Measurements from ENCODE around the gene MYH10. TPM values are rescaled to one million over a fixed set of nuclear protein-coding genes. Genes with fewer than 3 reads are reported as not detected.

Gene MYH10
- total RNA-seq, 1 experiment from 2014 or later: 84.4 TPM

DNA sequence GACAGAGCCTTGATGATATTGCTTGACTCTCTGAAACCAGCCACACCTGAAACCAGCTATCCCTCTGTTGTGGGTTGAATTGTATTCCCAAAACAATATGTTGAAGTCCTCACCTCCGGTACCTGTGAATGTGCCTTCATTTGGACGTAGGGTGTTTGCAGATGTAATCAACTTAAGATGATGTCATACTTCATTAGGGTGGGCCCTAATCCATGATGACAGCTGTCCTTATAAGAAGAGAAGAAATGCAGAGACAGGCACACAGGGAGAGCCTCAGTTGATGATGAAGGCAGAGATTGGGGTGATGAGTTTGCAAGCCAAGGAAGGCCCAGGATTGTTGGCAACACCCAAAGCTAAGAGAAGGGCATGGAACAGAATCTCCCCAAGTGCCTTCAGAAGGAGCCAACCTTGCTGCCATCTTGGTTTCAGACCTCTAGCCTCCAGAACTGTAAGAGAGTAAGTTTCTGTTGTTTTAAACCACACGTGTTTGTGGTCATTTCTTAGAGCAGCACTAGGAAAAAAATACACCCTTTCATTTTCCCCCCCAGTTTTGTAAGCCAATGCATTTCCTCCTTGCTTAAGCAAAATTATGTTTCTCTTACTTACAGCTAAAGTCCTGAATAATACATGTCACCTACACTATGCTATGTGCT lies 29.4 kb upstream of the MYH10 start:
- Histone ChIP-seq H3K27me3 (ENCODE audit: control insufficient read depth, insufficient read depth, low read length) (no peaks in the 10 kb centered on the region), H3K4me3 (ENCODE audit: insufficient read depth, low read depth, low read length) (no peak overlapping the region), H3K36me3 (replicated peaks; ENCODE audit: control insufficient read depth, insufficient read depth, low read length) (no peaks in the 10 kb centered on the region)
- DNase-seq: no peak

DNA sequence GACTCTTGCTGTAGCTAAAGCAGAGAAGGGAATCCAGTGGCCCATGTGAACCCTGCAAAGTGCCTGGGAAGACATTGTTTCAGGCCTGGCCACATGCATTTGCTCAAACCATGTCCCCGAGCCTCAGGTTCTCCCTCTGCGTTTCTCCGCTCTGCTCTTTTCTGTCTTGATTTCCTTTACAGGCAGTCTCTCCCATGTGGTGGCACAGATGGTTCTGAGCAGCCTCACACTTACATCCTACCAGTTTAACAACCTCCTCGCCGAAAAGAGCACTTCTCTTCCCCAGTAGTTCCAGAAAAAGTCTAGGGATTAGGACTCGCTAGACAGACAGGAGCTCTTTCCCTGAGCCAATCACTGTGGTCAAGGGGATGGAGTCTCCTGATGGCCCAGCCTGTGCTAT lies 28.3 kb upstream of the MYH10 start:
- Histone ChIP-seq H3K4me3 (ENCODE audit: insufficient read depth, low read depth, low read length) (no peak overlapping the region), H3K36me3 (replicated peaks; ENCODE audit: control insufficient read depth, insufficient read depth, low read length) (no peaks in the 10 kb centered on the region), H3K27me3 (ENCODE audit: control insufficient read depth, insufficient read depth, low read length) (no peaks in the 10 kb centered on the region)
- DNase-seq: no peak

DNA sequence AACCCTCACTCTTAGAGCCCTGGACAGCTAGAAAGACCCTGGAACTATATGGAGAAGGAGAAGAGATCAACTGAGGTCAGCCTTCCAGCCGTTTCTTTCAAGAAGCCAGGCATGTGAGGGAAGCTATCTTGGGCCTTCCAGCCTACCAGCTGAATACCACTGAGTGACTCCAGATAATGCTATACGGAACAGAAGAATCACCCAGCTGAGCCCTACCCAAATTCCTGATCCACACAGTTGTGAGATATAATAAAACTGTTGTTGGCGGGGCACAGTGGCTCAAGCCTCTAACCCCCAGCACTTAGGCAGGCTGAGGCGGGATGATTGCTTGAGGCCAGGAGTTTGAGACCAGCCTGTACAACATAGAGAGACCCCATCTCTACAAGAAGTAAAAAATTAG lies 26.2 kb upstream of the MYH10 start:
- H3K27me3 ChIP-seq (ENCODE audit: control insufficient read depth, insufficient read depth, low read length): no peaks in the 10 kb centered on the region
- no peak overlapping the region for H3K4me3 ChIP-seq (ENCODE audit: insufficient read depth, low read depth, low read length)
- DNase-seq: no peak
- no peaks in the 10 kb centered on the region for H3K36me3 ChIP-seq (replicated peaks; ENCODE audit: control insufficient read depth, insufficient read depth, low read length)

DNA sequence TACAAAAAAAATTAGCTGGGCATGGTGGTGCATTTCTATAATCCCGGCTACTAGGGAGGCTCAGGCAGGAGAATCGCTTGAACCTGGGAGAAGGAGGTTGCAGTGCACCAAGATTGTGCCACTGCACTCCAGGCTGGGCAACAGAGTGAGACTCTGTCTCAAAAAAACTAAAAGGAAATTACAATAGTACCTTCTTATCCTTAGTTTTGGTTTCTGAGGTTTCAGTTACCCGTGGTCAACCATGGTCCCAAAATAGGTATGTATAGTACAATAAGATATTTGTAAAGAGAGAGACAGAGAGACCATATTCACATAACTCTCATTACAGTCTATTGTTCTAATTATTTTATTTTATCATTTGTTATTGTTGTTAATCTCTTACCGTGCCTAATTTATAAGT lies 24.3 kb upstream of the MYH10 start:
- Histone ChIP-seq H3K4me3 (ENCODE audit: insufficient read depth, low read depth, low read length) (no peak overlapping the region), H3K36me3 (replicated peaks; ENCODE audit: control insufficient read depth, insufficient read depth, low read length) (no peaks in the 10 kb centered on the region), H3K27me3 (ENCODE audit: control insufficient read depth, insufficient read depth, low read length) (no peaks in the 10 kb centered on the region)
- no peak for DNase-seq

DNA sequence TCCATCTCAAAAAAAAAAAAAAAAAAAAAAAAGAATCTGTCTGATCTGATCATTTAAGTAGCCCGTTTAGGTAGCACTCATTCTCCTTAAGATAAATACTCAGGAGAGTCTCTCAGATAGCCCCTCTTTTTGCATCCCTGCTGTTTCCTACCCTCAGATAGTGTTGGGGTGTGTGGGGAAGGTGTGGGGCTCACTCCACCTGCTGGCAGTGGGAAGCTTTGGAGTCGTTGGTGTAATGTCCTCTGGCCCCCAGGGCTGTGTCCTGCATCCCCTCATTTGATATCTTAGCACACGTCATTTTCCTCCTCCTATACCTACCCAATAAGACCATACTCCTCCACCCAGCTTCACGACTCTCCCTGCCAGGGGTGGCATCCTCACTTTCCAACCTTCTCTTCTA lies 20.5 kb upstream of the MYH10 start:
- Histone ChIP-seq H3K4me3 (ENCODE audit: insufficient read depth, low read depth, low read length) (no peak overlapping the region), H3K36me3 (replicated peaks; ENCODE audit: control insufficient read depth, insufficient read depth, low read length) (no peaks in the 10 kb centered on the region), H3K27me3 (ENCODE audit: control insufficient read depth, insufficient read depth, low read length) (no peaks in the 10 kb centered on the region)
- no peak for DNase-seq

DNA sequence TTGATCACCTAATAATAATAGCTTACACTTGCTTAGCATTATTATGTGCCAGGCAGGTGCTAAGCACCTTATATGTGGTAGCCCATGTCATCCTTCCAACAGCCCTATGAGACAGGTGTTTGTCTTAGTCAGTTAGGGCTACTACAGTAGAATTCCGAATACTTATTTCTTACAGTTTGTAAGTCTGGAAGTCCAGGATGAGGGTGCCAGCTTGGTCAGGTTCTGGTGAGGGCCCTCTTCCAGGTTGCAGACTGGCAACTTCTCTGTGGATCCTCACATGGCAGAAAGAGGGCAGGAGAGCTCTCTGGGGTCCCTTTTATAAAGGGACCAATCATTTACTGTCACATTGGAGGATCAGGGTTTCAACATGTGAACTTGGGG lies 19.6 kb upstream of the MYH10 start:
- Histone ChIP-seq H3K36me3 (replicated peaks; ENCODE audit: control insufficient read depth, insufficient read depth, low read length) (no peaks in the 10 kb centered on the region), H3K4me3 (ENCODE audit: insufficient read depth, low read depth, low read length) (no peak overlapping the region), H3K27me3 (ENCODE audit: control insufficient read depth, insufficient read depth, low read length) (no peaks in the 10 kb centered on the region)
- no peak for DNase-seq

DNA sequence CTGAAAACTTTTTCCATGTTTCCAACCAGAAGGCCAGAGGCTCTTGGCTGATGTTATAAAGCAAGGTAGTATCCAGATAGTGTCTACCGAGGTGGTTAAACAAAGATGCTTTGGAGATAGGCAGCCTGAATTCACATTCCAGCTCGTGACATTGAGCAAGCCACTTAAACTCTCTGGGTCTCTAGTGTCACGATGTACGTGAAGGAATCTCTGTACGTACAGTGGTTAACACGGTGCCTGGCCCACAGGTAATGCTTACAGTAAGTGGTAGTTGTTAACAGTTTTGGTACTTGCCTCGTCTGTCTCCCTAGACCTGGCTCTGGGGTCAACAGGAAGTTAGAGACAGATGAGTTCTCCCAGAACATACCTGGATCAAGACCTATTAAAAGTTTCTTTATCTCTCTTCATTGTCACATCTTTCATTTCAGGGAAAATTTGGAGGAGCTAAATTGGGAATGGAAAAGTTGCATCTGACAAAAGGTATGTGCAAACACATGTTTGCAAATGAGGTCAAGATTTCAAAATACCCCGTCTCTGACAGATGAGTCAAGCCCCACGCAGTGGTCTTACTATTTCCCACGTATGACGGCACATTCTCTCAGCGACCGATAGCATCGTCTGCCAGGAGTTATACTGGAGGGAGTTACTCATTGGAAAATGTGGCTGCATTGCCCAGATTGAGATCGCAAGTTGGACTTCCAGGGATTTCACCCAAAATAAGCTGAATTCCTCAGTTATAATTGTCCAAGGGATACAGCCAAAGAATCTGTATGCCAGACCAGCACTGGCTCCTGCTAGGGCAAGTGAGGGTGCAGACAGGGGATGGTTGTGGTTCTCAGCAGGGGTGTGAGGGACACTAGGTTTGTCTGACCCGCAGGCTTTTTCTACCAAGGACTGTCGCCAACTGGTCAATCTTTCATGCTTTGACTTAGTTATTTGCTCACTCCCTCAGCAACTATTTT lies 18.9 kb upstream of the MYH10 start:
- no peaks in the 10 kb centered on the region for H3K27me3 ChIP-seq (ENCODE audit: control insufficient read depth, insufficient read depth, low read length)
- DNase-seq: no peak
- H3K4me3 ChIP-seq (ENCODE audit: insufficient read depth, low read depth, low read length): no peak overlapping the region
- H3K36me3 ChIP-seq (replicated peaks; ENCODE audit: control insufficient read depth, insufficient read depth, low read length): no peaks in the 10 kb centered on the region

DNA sequence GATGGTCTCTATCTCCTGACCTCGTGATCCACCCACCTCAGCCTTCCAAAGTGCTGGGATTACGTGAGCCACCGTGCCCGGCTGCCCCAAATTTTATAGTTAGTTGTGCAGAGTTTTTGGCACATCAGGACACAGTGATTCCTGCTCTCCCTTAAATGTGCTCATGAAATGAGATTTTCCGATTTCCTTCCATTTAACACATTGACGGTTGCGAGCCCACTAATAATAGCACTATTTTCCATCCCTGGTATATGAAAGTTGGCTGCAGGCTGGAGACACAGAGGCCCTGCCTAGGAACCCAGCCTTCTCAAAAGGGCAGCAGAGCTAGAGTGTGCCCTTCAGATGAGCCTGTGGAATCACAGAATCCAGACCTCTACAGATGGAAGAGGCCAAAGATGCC lies 17.4 kb upstream of the MYH10 start:
- Histone ChIP-seq H3K27me3 (ENCODE audit: control insufficient read depth, insufficient read depth, low read length) (no peaks in the 10 kb centered on the region), H3K4me3 (ENCODE audit: insufficient read depth, low read depth, low read length) (no peak overlapping the region)
- DNase-seq: no peak

DNA sequence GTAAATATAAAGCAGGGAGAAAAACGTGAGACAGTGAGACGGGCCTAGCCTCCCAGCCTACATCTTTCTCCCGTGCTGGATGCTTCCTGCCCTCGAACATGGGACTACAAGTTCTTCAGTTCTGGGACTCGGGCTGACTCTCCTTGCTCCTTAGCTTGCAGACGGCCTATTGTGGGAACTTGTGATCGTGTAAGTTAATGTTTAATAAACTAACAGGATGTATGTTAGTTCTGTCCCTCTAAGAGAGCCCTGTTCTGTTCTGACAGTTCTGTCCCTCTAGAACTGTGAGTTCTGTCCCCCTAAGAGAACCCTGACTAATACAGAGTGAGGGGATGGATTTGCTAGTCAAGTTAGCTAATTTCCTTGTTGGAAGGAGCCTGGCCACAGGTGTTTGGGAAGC lies 16.7 kb upstream of the MYH10 start:
- H3K27me3 ChIP-seq (ENCODE audit: control insufficient read depth, insufficient read depth, low read length): no peaks in the 10 kb centered on the region
- no peak overlapping the region for H3K4me3 ChIP-seq (ENCODE audit: insufficient read depth, low read depth, low read length)
- H3K36me3 ChIP-seq (replicated peaks; ENCODE audit: control insufficient read depth, insufficient read depth, low read length): no peaks in the 10 kb centered on the region
- DNase-seq: no peak

More for the DNA sequence above, 17.4 kb upstream of the MYH10 start:
- H3K36me3 ChIP-seq (replicated peaks; ENCODE audit: control insufficient read depth, insufficient read depth, low read length): no peaks in the 10 kb centered on the region

DNA sequence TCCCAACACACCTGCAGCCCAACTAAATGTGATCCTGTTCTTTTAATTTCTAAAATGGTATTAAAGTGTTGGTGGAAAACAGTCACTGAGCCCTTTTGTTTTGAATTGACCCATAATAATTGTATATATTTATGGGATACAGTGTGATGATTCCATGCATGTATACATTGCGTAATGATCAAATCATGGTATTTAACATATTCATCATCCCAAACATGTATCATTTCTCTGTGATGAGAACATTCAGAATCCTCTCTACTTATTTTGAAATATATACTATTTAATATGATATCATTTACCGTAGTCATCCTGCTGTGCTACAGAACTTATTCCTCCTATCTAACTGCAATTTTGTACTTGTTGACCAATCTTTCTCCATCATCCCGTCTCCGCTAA lies 14.0 kb upstream of the MYH10 start:
- H3K4me3 ChIP-seq (ENCODE audit: insufficient read depth, low read depth, low read length): no peak overlapping the region
- H3K27me3 ChIP-seq (ENCODE audit: control insufficient read depth, insufficient read depth, low read length): no peaks in the 10 kb centered on the region
- no peak for DNase-seq
- no peaks in the 10 kb centered on the region for H3K36me3 ChIP-seq (replicated peaks; ENCODE audit: control insufficient read depth, insufficient read depth, low read length)

DNA sequence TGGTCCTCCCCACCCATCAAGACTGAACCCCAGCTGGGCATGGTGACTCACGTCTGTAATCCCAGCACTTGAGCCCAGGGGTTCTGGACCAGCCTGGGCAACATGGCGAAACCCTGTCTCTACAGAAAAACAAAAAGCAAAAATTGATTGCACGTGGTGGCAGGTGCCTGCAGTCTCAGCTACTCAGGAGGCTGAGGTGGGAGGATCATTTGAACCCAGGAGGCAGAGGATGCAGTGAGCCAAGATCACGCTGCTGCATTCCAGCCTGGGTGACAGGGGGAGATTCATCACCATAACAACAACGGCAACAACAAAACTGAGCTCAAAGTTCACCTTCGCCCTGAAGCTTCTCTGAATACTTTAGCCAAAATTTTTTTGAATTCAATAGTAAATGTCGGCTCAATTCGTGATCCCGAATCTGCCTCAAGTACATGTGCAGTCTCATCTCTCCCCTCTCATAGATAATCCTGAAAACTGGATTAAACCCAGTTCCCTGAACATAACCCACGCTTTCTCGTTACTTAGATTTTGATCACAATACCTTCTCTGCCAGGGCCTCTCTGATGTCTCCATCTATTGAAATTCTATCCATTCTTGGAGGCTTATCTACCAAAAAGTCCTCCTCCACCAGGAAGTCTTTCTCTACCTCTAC lies 13.5 kb upstream of the MYH10 start:
- H3K4me3 ChIP-seq (ENCODE audit: insufficient read depth, low read depth, low read length): no peak overlapping the region
- H3K27me3 ChIP-seq (ENCODE audit: control insufficient read depth, insufficient read depth, low read length): no peaks in the 10 kb centered on the region
- no peaks in the 10 kb centered on the region for H3K36me3 ChIP-seq (replicated peaks; ENCODE audit: control insufficient read depth, insufficient read depth, low read length)
- DNase-seq: no peak

DNA sequence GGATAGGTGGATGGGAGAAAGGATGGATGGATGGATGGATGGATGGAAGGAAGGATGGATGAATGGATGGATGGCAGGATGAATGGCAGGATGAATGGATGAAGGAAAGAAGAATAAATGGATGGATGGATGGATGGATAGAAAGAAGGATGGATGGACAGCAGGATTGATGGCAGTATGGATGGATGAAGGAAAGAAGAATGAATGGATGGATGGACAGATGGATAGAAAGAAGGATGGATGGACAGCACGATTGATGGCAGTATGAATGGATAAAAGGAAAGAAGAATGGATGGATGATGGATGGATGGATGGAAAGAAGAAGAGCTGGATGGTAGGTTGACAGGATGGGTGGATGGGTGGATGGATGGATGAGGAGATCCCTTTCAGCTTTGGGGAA lies 9.2 kb upstream of the MYH10 start:
- Histone ChIP-seq H3K4me3 (ENCODE audit: insufficient read depth, low read depth, low read length) (no peak overlapping the region), H3K36me3 (replicated peaks; ENCODE audit: control insufficient read depth, insufficient read depth, low read length) (no peaks in the 10 kb centered on the region), H3K27me3 (ENCODE audit: control insufficient read depth, insufficient read depth, low read length) (no peaks in the 10 kb centered on the region)
- DNase-seq: no peak

DNA sequence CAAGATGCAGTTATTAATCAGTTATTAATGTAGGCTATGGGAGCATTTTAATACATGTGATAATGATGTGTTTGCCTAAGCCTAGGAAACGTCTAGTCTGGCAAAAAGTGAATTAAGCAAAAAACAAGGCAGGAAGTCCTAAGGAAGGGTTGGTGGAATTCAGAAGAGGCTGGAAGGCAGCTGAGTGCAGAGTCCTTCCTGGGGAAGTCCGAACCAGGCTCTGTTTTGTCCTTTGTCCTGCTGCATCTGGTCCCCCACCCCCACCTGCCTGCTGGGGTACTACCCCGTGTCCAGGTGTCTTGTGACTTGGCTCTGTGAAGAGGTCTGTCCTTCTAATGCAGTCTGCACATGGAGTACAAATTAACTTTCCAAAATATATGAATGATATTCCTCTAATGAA lies 1.5 kb upstream of the MYH10 start:
- peak; percentile 67 for DNase-seq
- H3K4me3 ChIP-seq (ENCODE audit: insufficient read depth, low read depth, low read length): peak overlapping the region; percentile 80; the same call in 1 of the 2 replicates

DNA sequence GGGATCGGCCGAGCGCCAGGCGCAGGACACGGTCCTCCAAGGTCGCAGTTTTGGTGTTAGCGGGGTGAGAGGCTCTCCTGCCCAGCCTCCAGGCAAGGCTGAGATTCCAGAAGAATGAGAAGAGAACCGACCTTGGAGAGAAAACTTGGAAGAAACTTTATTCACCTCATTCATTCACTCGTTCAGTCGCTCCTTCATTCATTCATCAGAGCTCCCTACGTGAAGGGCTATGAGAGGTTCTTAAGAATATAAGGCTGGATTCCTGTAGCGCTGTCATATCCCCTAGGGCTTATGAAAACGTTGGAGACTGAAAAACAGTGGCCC lies 991 bp upstream of the MYH10 start:
- Histone ChIP-seq H3K27me3 (ENCODE audit: control insufficient read depth, insufficient read depth, low read length) (no peaks in the 10 kb centered on the region), H3K36me3 (replicated peaks; ENCODE audit: control insufficient read depth, insufficient read depth, low read length) (no peaks in the 10 kb centered on the region), H3K4me3 (ENCODE audit: insufficient read depth, low read depth, low read length) (peak overlapping the region; percentile 80)
- DNase-seq: no peak

More for the DNA sequence above, 1.5 kb upstream of the MYH10 start:
- no peaks in the 10 kb centered on the region for H3K27me3 ChIP-seq (ENCODE audit: control insufficient read depth, insufficient read depth, low read length)
- H3K36me3 ChIP-seq (replicated peaks; ENCODE audit: control insufficient read depth, insufficient read depth, low read length): no peaks in the 10 kb centered on the region

Measured in H7 (cell line).